GM13976 (cell line): ENCODE measurements around the gene UBTD2.
A peak's percentile ranks its signal among the peaks of the same experiment; 100 is the strongest.

Experiments
- DNase-seq: peaks from one replicate; pipeline ENCODE4 v3.0.0; 2012; ENCODE audit warnings: low spot score
- CTCF ChIP-seq: IDR thresholded peaks from 2 replicates; pipeline ENCODE4 v1.5.1; 2012; ENCODE audit warnings: borderline replicate concordance, mild to moderate bottlenecking; ENCODE audit not compliant: insufficient read depth; ENCODE audit errors: extremely low read depth, missing control alignments, control extremely low read depth
- in situ Hi-C: fragments of 300-500 bp; cut with MboI; formaldehyde crosslinking; loops from one replicate; pipeline ENCODE4 v1.12.0; 2022; ENCODE audit warnings: low sequenced_read_pairs, mixed read lengths, inconsistent platforms; ENCODE audit not compliant: unreplicated experiment

UBTD2 gene

DNA sequence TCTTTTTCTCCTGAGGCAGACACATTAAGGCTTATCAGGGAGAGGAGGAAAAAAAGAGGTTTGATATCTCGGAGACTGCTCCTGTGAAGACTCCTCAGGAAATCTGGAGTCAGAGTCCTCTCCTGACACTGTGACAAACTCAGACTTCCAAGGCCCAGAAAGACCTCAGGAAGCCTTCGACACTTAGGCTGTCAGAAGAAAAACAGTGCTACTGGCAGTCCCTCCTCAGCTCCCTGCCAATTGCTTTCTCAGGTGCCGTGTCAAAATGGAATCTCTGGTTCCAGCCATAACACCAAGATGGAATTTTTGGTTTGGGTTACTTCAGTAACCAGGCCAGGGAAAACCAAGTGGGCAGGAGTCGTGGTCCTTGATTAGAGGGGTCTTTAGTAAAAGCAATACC is 99.7 kb downstream of the UBTD2 start:
- no peak for DNase-seq
- TF ChIP-seq CTCF = no peak
- in situ Hi-C loops = no loop called here

- TF ChIP-seq CTCF = no peak
- in situ Hi-C loops = no loop called here
- DNase-seq = no peak
Observed at GRCh38 chr5:172182291-172182690, 101.3 kb downstream of the UBTD2 start.

DNA sequence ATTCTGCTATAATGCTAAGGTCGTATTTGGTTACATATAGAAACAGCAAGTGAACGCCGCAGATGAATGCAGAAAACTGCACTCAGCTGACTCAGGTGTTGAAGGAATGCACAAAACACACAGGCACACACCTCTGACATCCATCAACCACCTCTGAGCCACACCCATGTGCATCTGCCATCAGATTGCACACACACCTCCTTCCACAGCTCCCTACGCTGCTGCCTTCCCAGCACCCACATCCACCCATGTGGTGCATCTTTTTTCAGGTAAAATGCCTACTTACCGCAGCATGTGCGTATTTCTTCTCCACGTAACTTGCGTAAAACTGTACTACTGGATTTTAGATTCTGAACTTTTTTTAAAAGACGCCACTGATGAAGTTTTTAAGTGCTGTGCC is 102.6 kb downstream of the UBTD2 start:
- DNase-seq = no peak
- in situ Hi-C loops = no loop called here
- no peak for TF ChIP-seq CTCF

- DNase-seq = peak; percentile 74
- TF ChIP-seq CTCF = no peak
- in situ Hi-C loops = loop anchor here (5.0 kb wide), 1 partner anchor 67 kb away; no protein-coding TSS in a partner anchor
Observed at GRCh38 chr5:172178991-172179989, 104.3 kb downstream of the UBTD2 start.

DNA sequence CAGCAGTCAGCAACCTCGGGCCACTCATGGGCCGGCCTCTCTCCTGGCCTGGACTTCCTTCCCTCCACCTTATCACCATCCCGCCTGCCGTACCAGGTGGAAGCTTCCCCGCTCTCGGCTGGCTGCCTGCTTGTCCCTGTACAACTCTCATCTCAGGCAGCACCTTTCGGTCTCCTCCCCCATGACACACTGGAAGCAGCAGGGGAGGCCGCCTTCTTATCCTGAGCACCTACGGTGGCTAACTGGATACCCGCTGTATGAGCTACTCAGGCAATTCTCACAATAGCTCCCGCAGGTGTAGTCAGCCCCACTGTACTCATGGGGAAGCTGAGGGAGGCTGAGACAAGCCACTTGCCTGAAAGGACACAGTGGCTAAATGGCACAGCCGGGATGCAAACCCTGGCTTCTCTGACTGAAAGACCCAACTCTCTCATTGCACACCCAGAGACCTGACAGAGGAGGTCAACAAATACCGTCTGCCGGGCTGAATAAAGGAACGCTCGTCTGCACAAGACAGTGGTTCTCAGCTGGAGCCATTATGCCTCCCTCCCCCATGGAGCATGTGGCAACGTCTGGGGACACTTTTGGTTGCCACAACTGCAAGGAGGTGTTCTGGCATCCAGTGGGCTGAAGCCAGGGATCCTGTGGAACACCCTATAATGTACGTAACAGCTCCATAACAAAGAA is 105.1 kb downstream of the UBTD2 start:
- in situ Hi-C loops = loop anchor here (5.0 kb wide), 1 partner anchor 66 kb away; no protein-coding TSS in a partner anchor
- no peak for DNase-seq
- no peak for TF ChIP-seq CTCF

GRCh38 chr5:172177176-172177575 is 106.4 kb downstream of the UBTD2 start:
- no peak for TF ChIP-seq CTCF
- in situ Hi-C loops = loop anchor here (5.0 kb wide), 1 partner anchor 65 kb away; no protein-coding TSS in a partner anchor
- DNase-seq = no peak
